OCI-LY3 (cell line): ENCODE data around the gene DNAJC5.

ENCODE experiments used
- H2AFZ ChIP-seq: fragments of 200-600, 300-600 bp; shearing (Covaris generic); 2 replicates; pipeline ENCODE4 v1.6.0; 2014; ENCODE audit warnings: antibody characterized with exemption, low read depth, low read length
- H3K27ac ChIP-seq: fragments of 200-600, 300-600 bp; sonication (generic); 2 replicates; pipeline ENCODE4 v1.5.1; 2014; ENCODE audit warnings: mild to moderate bottlenecking, low read length, moderate library complexity, mixed read lengths
- H3K27me3 ChIP-seq: fragments of 200-600, 300-600 bp; sonication (generic); 2 replicates; pipeline ENCODE4 v1.6.1; 2014; ENCODE audit warnings: low read depth, low read length, mixed read lengths
- H3K36me3 ChIP-seq: fragments of 200-600, 300-600 bp; sonication (generic); replicated peaks from 2 replicates; pipeline ENCODE3; 2014; ENCODE audit warnings: low read depth, low read length, mixed read lengths
- H3K4me1 ChIP-seq: fragments of 300-600, 200-600 bp; sonication (generic); 2 replicates; pipeline ENCODE4 v1.6.1; 2014; ENCODE audit warnings: low read length, mixed read lengths
- H3K4me2 ChIP-seq: fragments of 200-600, 300-600 bp; sonication (generic); 2 replicates; pipeline ENCODE4 v1.6.1; 2014; ENCODE audit warnings: low read length, mixed read lengths
- H3K4me3 ChIP-seq: fragments of 300-600, 200-600 bp; sonication (generic); 2 replicates; pipeline ENCODE4 v1.5.1; 2014; ENCODE audit warnings: antibody characterized with exemption, mild to moderate bottlenecking, low read length, moderate library complexity
- H3K79me2 ChIP-seq: fragments of 300-600, 200-600 bp; shearing (Covaris generic); 2 replicates; pipeline ENCODE4 v1.6.1; 2014; ENCODE audit warnings: mild to moderate bottlenecking, low read length, mixed read lengths
- H3K9ac ChIP-seq: fragments of 300-600, 200-600 bp; shearing (Covaris generic); 2 replicates; pipeline ENCODE4 v1.6.0; 2014; ENCODE audit warnings: mild to moderate bottlenecking, low read length, moderate library complexity
- H3K9me3 ChIP-seq: fragments of 200-600, 300-600 bp; shearing (Covaris generic); 2 replicates; pipeline ENCODE4 v1.6.1; 2014; ENCODE audit warnings: low read length, mixed read lengths; ENCODE audit not compliant: insufficient read depth
- H4K20me1 ChIP-seq: fragments of 200-600, 300-600 bp; sonication (generic); 2 replicates; pipeline ENCODE4 v1.6.1; 2016; ENCODE audit warnings: low read length, mixed read lengths; ENCODE audit not compliant: insufficient read depth
- EZH2phosphoT487 ChIP-seq: fragments of 200-600 bp; shearing (Covaris generic); IDR thresholded peaks from 2 replicates; pipeline ENCODE4 v1.6.1; 2018; ENCODE audit warnings: antibody characterized with exemption, mixed run types, low read depth
- TF ChIP-seq, protein P1 (sequence below): fragments of 200-600, 300-600 bp; sonication (generic); IDR thresholded peaks from 2 replicates; pipeline ENCODE4 v1.5.1; 2014; ENCODE audit warnings: antibody characterized with exemption, low read length, low read depth

Gene DNAJC5

DNA sequence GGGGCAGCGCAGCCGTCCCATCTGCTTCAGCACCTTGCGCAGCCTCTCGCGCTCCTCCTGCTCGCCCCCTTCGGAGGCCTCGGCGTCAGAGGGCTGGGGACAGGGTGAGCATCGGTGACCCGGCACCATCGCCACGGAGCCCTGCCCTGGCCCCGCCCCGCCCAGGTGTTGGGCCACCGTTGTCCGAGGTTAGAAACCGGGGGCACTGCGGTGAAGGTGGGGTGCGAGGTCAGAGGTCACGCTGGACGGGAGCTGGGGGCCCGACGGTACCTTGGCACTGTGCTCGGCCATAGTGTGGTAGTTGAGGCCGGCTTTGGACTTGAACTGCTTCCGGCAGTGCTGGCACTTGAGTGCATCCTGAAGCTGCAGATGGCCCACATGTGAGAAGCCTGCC lies 68.4 kb downstream of the DNAJC5 start:
- H3K4me2 ChIP-seq = no peak overlapping the region
- no peak overlapping the region for H3K9ac ChIP-seq
- peaks cover 5% of the 10 kb centered on the region for H3K79me2 ChIP-seq
- no peak overlapping the region for H2AFZ ChIP-seq
- no peak overlapping the region for H3K4me3 ChIP-seq
- no peaks in the 10 kb centered on the region for H3K27me3 ChIP-seq
- H3K36me3 ChIP-seq = peaks cover 18% of the 10 kb centered on the region
- no peaks in the 10 kb centered on the region for H3K9me3 ChIP-seq
- no peak overlapping the region for H3K27ac ChIP-seq
- H3K4me1 ChIP-seq = peaks cover under 1% of the 10 kb centered on the region; the same call in 1 of the 2 replicates
- H4K20me1 ChIP-seq = no peaks in the 10 kb centered on the region
- TF ChIP-seq, protein P1, sequence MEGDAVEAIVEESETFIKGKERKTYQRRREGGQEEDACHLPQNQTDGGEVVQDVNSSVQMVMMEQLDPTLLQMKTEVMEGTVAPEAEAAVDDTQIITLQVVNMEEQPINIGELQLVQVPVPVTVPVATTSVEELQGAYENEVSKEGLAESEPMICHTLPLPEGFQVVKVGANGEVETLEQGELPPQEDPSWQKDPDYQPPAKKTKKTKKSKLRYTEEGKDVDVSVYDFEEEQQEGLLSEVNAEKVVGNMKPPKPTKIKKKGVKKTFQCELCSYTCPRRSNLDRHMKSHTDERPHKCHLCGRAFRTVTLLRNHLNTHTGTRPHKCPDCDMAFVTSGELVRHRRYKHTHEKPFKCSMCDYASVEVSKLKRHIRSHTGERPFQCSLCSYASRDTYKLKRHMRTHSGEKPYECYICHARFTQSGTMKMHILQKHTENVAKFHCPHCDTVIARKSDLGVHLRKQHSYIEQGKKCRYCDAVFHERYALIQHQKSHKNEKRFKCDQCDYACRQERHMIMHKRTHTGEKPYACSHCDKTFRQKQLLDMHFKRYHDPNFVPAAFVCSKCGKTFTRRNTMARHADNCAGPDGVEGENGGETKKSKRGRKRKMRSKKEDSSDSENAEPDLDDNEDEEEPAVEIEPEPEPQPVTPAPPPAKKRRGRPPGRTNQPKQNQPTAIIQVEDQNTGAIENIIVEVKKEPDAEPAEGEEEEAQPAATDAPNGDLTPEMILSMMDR = no peak
- TF ChIP-seq EZH2phosphoT487 = no peak

DNA sequence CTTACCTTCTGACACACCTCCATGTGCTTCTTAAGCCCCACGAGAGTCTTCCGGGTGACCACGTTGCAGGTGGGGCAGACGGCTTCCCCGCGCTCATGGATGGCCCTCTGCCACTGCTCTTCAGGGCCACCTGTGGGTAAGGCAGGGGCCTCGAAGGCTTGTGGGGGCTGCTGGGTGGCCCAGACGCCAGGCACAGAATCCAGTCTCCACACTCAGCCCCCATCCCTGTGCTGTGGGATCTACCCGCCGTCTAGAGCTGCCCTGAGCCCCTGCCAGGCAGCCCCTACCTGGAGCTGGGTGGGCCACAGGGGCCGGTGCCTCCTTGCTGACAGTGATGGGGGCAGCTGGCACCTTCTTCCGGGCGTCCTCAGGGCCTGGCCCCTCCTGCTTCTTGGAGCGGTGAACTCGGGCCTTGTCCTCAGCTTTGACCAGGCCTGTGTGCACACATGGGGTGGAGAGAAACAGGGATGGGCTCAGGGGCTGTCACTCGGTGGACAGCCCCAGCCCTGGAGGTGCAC lies 68.9 kb downstream of the DNAJC5 start:
- no peak overlapping the region for H3K4me3 ChIP-seq
- no peaks in the 10 kb centered on the region for H3K27me3 ChIP-seq
- no peaks in the 10 kb centered on the region for H4K20me1 ChIP-seq
- H3K9ac ChIP-seq = no peak overlapping the region
- H3K4me2 ChIP-seq = no peak overlapping the region
- peaks cover 18% of the 10 kb centered on the region for H3K36me3 ChIP-seq
- no peak overlapping the region for H3K27ac ChIP-seq
- TF ChIP-seq, protein P1 = no peak
- TF ChIP-seq EZH2phosphoT487 = no peak
- H2AFZ ChIP-seq = no peak overlapping the region
- peaks cover 5% of the 10 kb centered on the region for H3K4me1 ChIP-seq
- H3K9me3 ChIP-seq = no peaks in the 10 kb centered on the region
- peaks cover 10% of the 10 kb centered on the region for H3K79me2 ChIP-seq

DNA sequence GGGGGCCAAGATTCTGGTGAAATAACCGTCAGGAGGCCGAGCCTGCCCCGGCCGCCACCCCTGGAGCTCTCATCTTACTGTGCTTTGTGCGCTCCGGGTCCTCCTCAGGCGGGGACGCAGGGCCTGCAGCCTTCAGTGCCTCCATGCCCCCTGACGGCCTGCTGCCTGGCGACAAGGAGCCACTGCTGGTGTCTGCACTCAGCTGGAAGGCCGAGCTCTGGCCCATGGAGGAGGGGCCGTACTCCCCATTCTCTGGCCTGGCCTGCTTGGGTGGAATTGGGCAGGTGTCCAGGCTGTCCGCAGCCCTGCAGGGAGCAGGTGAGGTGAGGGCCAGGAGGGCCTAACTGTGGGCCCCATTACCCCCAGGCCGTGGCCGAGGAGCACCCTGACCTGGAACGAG lies 69.5 kb downstream of the DNAJC5 start:
- Histone ChIP-seq H4K20me1 (no peaks in the 10 kb centered on the region), H3K4me3 (no peak overlapping the region), H3K9me3 (no peaks in the 10 kb centered on the region), H3K4me2 (no peak overlapping the region), H3K27ac (no peak overlapping the region), H2AFZ (no peak overlapping the region), H3K4me1 (peaks cover 7% of the 10 kb centered on the region), H3K36me3 (peaks cover 17% of the 10 kb centered on the region), H3K79me2 (peaks cover 16% of the 10 kb centered on the region), H3K9ac (no peak overlapping the region), H3K27me3 (no peaks in the 10 kb centered on the region)
- TF ChIP-seq, protein P1 = no peak
- TF ChIP-seq EZH2phosphoT487 = no peak

DNA sequence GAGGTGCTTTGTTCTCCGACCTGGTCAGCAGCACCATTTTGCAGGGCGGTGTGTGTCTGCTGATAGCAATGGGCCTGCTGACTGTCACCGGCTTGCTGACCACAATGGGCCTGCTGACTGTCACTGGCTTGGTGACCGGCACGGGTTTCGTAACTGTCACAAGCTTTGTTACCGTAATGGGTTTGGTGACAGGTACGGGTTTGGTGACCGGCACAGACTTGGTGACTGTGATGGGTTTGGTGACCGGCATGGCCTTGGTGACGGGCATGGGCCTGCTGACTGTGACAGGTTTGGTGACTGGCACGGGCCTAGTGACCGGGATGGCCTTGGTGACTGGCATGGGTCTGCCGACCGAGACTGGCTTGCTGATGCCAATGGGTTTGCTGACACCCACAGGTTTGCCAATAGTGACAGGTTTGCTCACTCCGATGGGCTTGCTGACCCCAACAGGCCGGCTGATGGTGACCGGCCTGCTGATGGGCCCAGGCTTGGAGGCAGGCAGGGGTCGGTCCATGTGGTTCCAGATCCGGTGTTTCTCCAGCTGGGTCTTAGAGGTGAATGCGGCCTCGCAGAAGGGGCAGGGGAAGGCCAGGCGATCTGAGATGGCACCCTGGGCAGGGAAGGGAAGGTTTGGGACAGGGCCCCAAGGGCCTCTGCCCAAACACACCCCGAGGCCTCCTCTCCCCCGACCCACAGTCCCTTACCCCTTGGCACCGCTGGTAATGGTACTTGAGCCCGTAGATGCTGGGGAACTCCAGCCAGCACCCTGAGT lies 71.4 kb downstream of the DNAJC5 start:
- H3K4me2 ChIP-seq = no peak overlapping the region
- H3K9ac ChIP-seq = no peak overlapping the region
- H3K4me3 ChIP-seq = no peak overlapping the region
- peaks cover 16% of the 10 kb centered on the region for H3K79me2 ChIP-seq
- TF ChIP-seq, protein P1 = no peak
- TF ChIP-seq EZH2phosphoT487 = no peak
- H3K4me1 ChIP-seq = peaks cover 12% of the 10 kb centered on the region
- H3K36me3 ChIP-seq = peaks cover 14% of the 10 kb centered on the region
- H4K20me1 ChIP-seq = no peaks in the 10 kb centered on the region
- H3K27ac ChIP-seq = no peak overlapping the region
- 0 out of 2 replicates have a peak, but pooled peaks cover 4% of the 10 kb centered on the region for H3K27me3 ChIP-seq
- no peaks in the 10 kb centered on the region for H3K9me3 ChIP-seq
- H2AFZ ChIP-seq = no peak overlapping the region
